GM18907 (cell line): ENCODE data around the gene RYR1.

Source experiments
- ATAC-seq: cut with Tn5 transposase; IDR thresholded peaks from one replicate; pipeline ENCODE4 v1.9.1; 2021; ENCODE audit warnings: mild to moderate bottlenecking, moderate library complexity; ENCODE audit not compliant: unreplicated experiment

RYR1 gene

DNA sequence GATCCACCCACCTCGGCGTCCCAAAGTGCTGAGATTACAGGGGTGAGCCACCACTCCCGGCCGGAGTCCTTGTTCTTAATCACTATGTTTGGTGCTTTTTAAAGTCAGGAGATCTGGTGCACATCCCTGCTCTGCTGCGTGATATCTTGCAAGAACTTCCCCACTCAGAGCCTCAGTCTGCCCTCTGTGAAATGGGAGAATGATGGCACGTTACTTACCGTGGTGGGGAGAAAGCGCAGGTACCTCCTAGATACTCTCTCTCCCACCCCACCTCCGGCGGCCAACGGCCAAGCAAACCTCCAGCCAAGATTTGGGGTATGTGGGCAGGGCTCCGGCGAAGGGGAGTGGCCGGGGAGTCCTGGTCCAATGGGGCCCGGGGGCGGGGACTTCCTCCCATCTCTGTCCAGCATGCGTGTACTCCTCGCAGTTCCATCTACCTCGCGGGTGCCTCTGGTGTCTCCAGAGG lies at the start of gene RYR1:
Gene RYR1, plus strand, starts transcription at position 424 of the 466 bp plus-strand sequence. CDS start 139 bp downstream, outside the sequence.
- ATAC-seq, result no peak

DNA sequence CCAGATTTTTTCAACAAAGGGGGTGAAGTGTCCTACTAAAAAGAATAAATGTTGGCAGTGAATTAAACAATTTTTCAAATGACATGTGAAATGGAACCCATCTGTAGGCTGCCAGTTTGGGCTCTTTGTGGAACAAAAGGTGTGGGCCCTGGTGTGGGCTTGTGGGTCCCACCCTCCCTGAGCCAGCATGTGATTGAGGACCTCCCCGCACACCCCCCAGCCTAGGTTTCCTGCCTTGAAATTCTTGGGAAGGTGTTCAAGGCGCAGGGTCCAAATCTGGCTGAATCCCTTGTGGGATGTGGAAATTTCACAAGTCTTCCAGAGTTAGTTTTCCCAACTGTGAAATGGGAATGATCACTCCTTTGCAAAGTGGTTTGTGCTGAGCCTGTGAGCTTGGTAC lies 49.7 kb upstream of the RYR1 start:
- no peak for ATAC-seq

DNA sequence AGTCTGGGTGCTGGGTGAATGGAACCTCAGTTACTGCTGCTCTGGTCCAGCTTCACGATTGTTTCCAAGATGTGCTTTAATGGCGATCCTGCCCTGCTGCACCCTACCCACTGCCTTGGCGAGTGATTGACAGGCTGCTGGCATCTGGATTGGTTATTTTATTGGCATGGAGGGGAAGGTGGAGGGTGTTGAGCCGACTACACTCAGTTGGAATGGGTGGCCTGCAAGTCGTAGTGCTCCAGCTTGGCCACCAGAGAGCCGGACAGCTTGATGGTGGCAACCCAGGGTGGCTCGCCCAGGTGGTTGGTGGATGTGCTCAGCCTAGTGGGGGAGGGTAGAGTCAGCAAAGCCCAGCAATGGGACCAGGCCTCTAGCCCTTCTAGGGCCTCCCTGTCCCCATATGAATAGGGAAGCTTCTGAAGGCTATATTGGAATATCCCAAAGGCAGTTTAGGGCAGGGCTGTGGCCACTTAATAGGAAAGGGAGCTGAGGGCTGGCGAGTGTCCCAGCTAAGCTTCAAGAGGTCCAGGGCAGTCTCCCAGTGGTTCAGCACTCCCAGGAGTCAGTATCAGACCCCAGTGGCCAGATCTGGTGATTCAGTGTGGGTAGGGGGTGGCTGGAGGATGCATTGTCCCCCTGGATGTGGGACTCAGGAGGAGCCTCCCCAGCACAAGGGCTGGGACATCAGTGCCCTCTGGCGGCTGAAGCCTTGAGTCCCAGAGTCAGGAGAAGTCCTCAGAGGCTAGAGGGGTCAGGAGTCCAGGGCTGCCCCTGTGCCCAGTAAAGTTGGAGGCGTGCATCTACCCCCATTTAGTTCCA lies 49.1 kb upstream of the RYR1 start:
- no peak for ATAC-seq

- ATAC-seq, result no peak
These were observed 48.3 kb upstream of the RYR1 start for GRCh38 chr19:38385057-38385803.

DNA sequence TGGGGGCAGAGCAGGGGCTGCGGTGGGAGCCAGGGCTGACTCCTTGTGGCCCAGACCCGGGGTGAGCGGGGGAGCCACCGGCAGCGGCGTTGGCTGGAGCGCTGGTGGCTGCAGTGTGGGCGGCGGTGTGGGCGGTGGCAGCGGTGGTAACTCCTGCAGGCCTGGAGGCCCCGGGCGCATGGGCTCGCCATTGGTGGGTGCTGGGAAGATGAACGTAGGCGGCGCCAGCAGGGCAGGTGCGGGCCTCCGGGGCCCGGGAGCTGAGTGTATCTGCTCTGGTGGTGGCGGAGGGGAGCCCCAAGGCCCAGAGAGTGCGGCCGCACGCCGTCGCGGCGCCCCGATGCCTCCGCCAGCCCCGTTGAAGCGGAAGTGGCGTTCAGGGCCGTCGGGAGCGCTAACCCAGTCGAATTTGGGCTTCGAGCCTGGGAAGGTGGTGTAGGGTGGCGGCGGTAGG lies 47.7 kb upstream of the RYR1 start:
- no peak for ATAC-seq

- ATAC-seq, result no peak
These were observed 47.1 kb upstream of the RYR1 start for GRCh38 chr19:38386300-38386970.

- no peak for ATAC-seq
These were observed 46.4 kb upstream of the RYR1 start for GRCh38 chr19:38386971-38387549.

GRCh38 chr19:38387550-38388348 lies 45.7 kb upstream of the RYR1 start, which contains the start of gene GGN:
TSS of gene GGN (minus strand) at chr19:38388034. CDS start at chr19:38387261, 773 bp downstream.
- no peak for ATAC-seq

DNA sequence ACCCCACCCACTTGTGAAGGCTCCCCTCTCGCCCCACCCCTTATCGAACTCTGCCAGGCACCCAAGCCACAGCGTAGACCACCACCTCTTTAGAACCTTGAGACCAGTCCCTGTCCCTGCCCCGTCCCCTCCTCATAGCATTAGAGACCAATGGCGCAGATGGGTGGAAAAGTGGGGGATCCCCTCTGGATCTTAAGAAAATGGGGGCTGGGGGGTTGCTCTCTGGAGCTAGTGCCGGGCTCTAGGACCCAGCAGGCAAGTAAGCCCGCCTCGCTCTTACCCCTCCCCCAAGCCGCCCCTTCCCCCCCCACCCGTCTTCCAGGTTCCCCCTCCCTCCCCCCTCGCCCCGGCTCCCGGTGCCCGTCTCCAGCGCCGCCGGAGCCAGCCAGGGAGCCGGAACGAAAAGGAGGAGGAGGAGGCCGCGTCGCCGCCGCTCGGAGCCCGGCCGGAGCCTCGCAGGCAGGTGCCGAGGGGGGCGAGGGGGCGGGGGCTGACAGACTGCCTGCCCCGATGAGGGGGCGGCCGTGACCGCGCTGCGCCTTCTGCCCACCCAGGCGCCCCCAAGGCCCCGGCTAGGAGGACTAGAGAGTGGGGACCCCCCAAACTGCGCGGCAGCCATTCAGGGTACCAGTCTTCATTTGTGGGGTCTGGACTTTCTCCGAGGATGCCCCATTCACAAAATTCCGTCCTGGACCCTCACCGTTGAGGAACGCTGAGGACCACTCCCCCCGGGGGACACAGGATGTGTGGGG lies 45.0 kb upstream of the RYR1 start, which contains the start of gene SPRED3:
Gene SPRED3, plus strand, starts transcription at position 349 of the 752 bp plus-strand sequence. CDS start 1,606 bp downstream, outside the sequence.
- ATAC-seq, result no peak

- ATAC-seq, result no peak
These were observed 44.2 kb upstream of the RYR1 start for GRCh38 chr19:38389101-38389925.

- no peak for ATAC-seq
These were observed 43.2 kb upstream of the RYR1 start for GRCh38 chr19:38389957-38390924.

- ATAC-seq, result no peak
These were observed 41.5 kb upstream of the RYR1 start for GRCh38 chr19:38391911-38392464.

GRCh38 chr19:38392707-38393308 lies 40.7 kb upstream of the RYR1 start:
- ATAC-seq, result no peak

DNA sequence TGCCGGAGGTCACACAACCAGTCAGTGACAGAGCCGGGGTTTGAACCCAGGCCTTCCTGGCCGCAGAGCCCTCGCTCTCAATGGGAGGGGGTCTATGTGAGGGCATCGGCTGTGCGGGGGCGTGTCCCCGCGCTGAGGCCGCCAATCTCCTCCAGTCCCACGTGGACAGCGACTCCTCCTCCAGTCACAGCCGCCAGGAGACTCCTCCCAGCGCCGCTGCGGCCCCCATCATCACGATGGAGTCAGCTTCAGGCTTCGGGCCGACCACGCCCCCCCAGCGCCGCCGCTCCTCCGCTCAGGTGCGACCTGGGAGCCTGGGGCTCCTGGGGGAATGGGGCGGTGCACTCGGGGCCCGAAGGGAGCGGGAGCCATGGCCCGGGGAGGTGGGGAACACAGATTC lies 39.0 kb upstream of the RYR1 start:
- ATAC-seq, result no peak

GRCh38 chr19:38395381-38396114 lies 37.9 kb upstream of the RYR1 start:
- ATAC-seq, result no peak

DNA sequence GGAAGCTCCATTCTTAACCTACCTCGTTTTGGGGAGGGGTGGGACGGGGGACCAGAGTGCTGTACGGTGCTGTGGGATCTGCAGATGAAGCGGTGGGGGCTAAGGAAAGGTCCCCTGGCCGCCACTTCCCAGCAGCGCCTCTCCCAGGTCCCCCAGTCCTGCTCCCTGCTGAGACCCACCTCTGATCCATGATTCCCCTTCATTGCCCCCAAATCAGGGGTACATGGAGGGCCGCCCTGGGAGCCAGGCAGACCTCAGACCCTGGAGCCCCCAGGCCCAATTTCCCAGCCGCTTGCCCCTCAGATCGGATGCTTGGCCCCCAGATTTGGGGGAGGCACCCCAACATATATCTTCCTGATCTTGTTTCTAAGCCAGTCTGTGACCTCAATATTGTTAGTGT lies 34.4 kb upstream of the RYR1 start:
- ATAC-seq, result no peak
